Esophagus squamous epithelium (tissue), 4 donors: ENCODE measurements around the gene OR1K1.

Source experiments
- CTCF ChIP-seq, 6 experiments: fragments of 450-650 bp in 4 of 6; fragments of 200-600 bp in 2 of 6; sonication (generic) in 2 of 6; IDR thresholded peaks; one replicate each; pipeline ENCODE4 v1.5.1; 2016 to 2019; ENCODE audit warnings: antibody characterized with exemption in 6 of 6, mild to moderate bottlenecking in 4 of 6, moderate library complexity in 4 of 6
- POLR2A ChIP-seq, 4 donors: fragments of 450-650 bp; IDR thresholded peaks; one replicate each; pipeline ENCODE4 v1.6.1; 2017; ENCODE audit warnings: antibody characterized with exemption in 4 of 4, mild to moderate bottlenecking in 4 of 4, moderate library complexity in 3 of 4

- no peak for TF ChIP-seq CTCF (IDR thresholded peaks at IDR 0.05)
- no peak for TF ChIP-seq POLR2A (IDR thresholded peaks at IDR 0.05)
Observed at GRCh38 chr9:122785269-122785668, 14.7 kb upstream of the OR1K1 start.
